OCI-LY1 (cell line): ENCODE measurements around the gene IARS1.

Experiments used
- CTCF ChIP-seq: fragments of 200-600 bp; sonication (generic), shearing (Covaris generic); IDR thresholded peaks from 2 replicates; pipeline ENCODE4 v1.5.1; 2017; ENCODE audit warnings: mild to moderate bottlenecking, antibody characterized with exemption, low read length, moderate library complexity, mixed read lengths
- EZH2 ChIP-seq: fragments of 200-600 bp; sonication (generic), shearing (Covaris generic); IDR thresholded peaks from 2 replicates; pipeline ENCODE4 v1.8.0; 2017; ENCODE audit warnings: borderline replicate concordance, mixed run types, mild to moderate bottlenecking, antibody characterized with exemption, low read length, moderate library complexity, mixed read lengths

DNA sequence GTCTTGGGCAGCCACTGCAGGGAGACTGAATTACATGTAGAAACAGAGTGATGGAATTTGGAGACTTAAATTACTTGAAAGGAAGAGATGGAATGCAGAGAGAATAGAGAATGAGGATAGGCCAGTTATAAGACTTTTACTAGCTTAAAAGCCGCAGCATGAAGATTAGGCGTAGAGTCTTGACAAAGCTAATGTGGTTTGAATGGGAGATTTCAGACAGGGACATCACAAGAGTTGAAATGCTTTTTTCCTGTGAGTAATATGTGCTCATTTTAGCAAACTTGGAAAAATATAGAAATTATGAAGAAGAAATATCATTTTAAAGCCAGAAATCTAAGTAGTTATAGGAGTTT lies 39.8 kb upstream of the IARS1 start:
- no peak for TF ChIP-seq CTCF
- TF ChIP-seq EZH2 = no peak
